ENCODE data around the gene DDX51.

DDX51 gene

DNA sequence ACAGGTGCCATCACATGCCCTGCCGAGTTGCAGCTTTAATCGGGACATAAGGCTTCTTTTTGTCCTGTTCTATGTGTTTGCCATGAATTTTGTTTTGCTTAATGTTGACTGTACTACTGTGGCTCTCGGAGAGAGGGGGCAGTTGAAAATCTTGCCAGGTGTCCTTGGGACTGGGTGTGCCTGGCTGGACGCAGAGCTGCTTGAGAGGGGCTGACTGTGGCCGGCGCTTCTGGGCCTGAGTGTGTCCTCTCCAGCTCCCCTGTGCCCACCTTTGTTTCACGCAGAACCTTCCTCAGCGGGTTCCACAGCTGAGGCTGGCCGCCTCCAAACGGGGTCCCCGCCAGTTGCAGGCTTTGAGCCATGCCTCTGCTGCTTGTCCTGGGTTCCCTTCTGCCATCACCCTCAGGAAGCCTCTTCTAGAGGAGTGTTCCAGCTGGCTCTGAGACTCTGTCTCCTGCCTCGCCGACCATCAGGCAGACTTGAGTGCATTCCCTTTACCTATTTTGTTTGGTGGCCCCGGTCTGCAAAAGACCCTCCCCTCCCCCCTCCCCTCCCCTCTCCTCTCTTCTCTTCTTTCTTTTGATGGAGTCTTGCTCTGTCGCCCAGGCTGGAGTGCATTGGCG lies 49.7 kb downstream of the DDX51 start:
- no peak for DNase-seq (ENCODE audit: extremely low read depth in 1 of 2, low read depth in 1 of 2)

DNA sequence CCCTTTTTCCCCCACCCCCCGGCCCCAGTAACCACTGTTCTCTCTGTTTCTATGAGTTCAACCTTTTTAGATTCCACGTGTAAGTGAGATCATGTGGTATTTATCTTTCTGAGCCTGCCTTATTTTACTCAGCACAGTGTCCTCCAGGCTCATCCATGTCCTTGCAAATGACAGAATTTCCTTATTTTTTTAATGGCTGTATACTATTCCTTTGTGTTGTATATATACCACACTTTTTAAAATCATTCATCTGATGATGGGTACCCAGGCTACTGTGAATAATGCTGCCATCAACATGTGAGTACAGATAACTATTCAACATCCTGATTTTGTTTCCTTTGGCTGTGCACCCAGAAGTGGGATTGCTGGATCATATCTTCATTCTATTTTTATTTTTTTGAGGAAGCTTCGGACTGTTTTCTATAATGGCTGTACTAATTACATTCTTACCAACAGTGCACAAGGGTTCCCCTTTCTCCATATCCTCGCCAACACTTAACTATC lies 54.7 kb downstream of the DDX51 start:
- no peak for DNase-seq (ENCODE audit: extremely low read depth in 1 of 2, low read depth in 1 of 2)

Data from activated CD8-positive, alpha-beta memory T cell treated with anti-CD3 and anti-CD28 coated beads for 1 hour (primary cell).